Gastrocnemius medialis (tissue), 4 donors: ENCODE results near the gene FAM3D. TPM values are rescaled to one million over a fixed set of nuclear protein-coding genes. Genes with fewer than 3 reads are reported as not detected.

ENCODE experiments used
- ATAC-seq, 2 donors: fragments of 150-250 bp; one replicate each; pipeline ENCODE4 v1.9.1; 2016
- DNase-seq, 2 donors: peaks; one replicate each; pipeline ENCODE4 v3.0.0-alpha.2; 2019
- H3K27ac ChIP-seq, 4 donors: fragments of 200-600 bp; sonication (generic); 1 replicate in 1 of 4; 2 replicates in 3 of 4; pipeline ENCODE4 v1.5.1; 2016 to 2018; ENCODE audit warnings: mild to moderate bottlenecking in 2 of 4, moderate library complexity in 1 of 4
- H3K27me3 ChIP-seq, 3 donors: fragments of 200-600 bp; sonication (generic) in 2 of 3; 1 replicate in 1 of 3; 2 replicates in 2 of 3; pipeline versions ENCODE4 v1.5.1 to v1.6.0; 2016 to 2019; ENCODE audit warnings: mild to moderate bottlenecking in 1 of 3, moderate library complexity in 1 of 3
- H3K36me3 ChIP-seq, 2 donors: fragments of 200-600 bp; sonication (generic) in 1 of 2; one replicate each; pipeline ENCODE4 v1.5.1; 2017 to 2018
- H3K4me1 ChIP-seq, 2 donors: fragments of 200-600 bp; sonication (generic) in 1 of 2; one replicate each; pipeline ENCODE4 v1.5.1; 2016 to 2017; ENCODE audit warnings: mild to moderate bottlenecking in 2 of 2
- H3K4me3 ChIP-seq, 4 donors: fragments of 200-600 bp; sonication (generic) in 3 of 4; 1 replicate in 1 of 4; 2 replicates in 3 of 4; pipeline ENCODE4 v1.5.1; 2016 to 2019; ENCODE audit warnings: mild to moderate bottlenecking in 2 of 4
- H3K9me3 ChIP-seq, 3 donors: fragments of 200-600 bp; sonication (generic) in 2 of 3; 1 replicate in 1 of 3; 2 replicates in 2 of 3; pipeline ENCODE4 v1.5.1; 2016 to 2019
- CTCF ChIP-seq, 5 experiments: fragments of 450-650 bp in 3 of 5; fragments of 200-600 bp in 2 of 5; sonication (generic) in 2 of 5; IDR thresholded peaks in 4 of 5; conservative IDR thresholded peaks in 1 of 5; 1 replicate in 4 of 5; 2 replicates in 1 of 5; pipeline ENCODE4 v1.5.1; 2016 to 2019; ENCODE audit warnings: antibody characterized with exemption in 5 of 5, mild to moderate bottlenecking in 3 of 5, moderate library complexity in 3 of 5
- POLR2A ChIP-seq, 2 donors: fragments of 450-650 bp; IDR thresholded peaks; one replicate each; pipeline ENCODE4 v1.6.1; 2017; ENCODE audit warnings: antibody characterized with exemption in 2 of 2, mild to moderate bottlenecking in 2 of 2, moderate library complexity in 2 of 2
- in situ Hi-C, 4 donors: fragments of 200-750 bp; cut with MboI; loops; one replicate each; pipeline versions ENCODE4 v1.15.0 to v1.8.0; 2017; ENCODE audit warnings: low sequenced_read_pairs in 4 of 4
- intact Hi-C: fragments of 100-400 bp; cut with DNase I; formaldehyde crosslinking; loops from one replicate; pipeline ENCODE4 v1.15.1; 2023; ENCODE audit warnings: low total_unique reads
- total RNA-seq, 4 donors: library from RNA; depleted of rRNA; stranded (reverse); fragments of >200 nt; gene quantifications; one replicate each; pipeline versions ENCODE4 v1.1.0 to v1.2.3, GENCODE V29; 2016

The FAM3D gene
- total RNA-seq, 4 donors from 2014 or later: 0.83 TPM; not detected in 3

- Histone ChIP-seq H3K36me3 (no peaks in the 10 kb centered on the region), H3K4me1 (peaks cover 9% of the 10 kb centered on the region in 2 donors), H3K4me3 (no peak overlapping the region), H3K27ac (no peak overlapping the region), H3K27me3 (no peaks in the 10 kb centered on the region), H3K9me3 (no peaks in the 10 kb centered on the region)
- intact Hi-C loops: no loop called here
- ATAC-seq (no peak), DNase-seq (no peak)
- TF ChIP-seq POLR2A (IDR thresholded peaks at IDR 0.05): no peak
- no peak for TF ChIP-seq CTCF (IDR thresholded peaks at IDR 0.05 in 4 of 5, conservative IDR thresholded peaks at IDR 0.05 in 1 of 5)
- in situ Hi-C loops: loop anchor here in 1 of 4 donors (5.0 kb wide), 1 partner anchor 46 kb away; the partner anchor contains the start of gene FAM107A
Observed at GRCh38 chr3:58622892-58623291, 43.7 kb downstream of the FAM3D start.

- in situ Hi-C loops (loop anchor here in 1 of 4 donors (5.0 kb wide), 1 partner anchor 45 kb away; the partner anchor contains the start of gene FAM107A), intact Hi-C loops (no loop called here)
- Histone ChIP-seq H3K27ac (no peak overlapping the region), H3K9me3 (no peaks in the 10 kb centered on the region), H3K4me1 (peaks cover 8 to 9% of the 10 kb centered on the region in 2 donors), H3K36me3 (no peaks in the 10 kb centered on the region), H3K4me3 (no peak overlapping the region), H3K27me3 (no peaks in the 10 kb centered on the region)
- ATAC-seq (no peak), DNase-seq (no peak)
- TF ChIP-seq POLR2A (IDR thresholded peaks at IDR 0.05) (no peak), CTCF (IDR thresholded peaks at IDR 0.05 in 4 of 5, conservative IDR thresholded peaks at IDR 0.05 in 1 of 5) (no peak)
Observed at GRCh38 chr3:58622436-58622835, 44.1 kb downstream of the FAM3D start.

- H3K4me3 ChIP-seq: no peak overlapping the region
- H3K4me1 ChIP-seq: peaks cover 4 to 9% of the 10 kb centered on the region in 2 donors
- H3K9me3 ChIP-seq: no peaks in the 10 kb centered on the region
- no peaks in the 10 kb centered on the region for H3K36me3 ChIP-seq
- no peak for DNase-seq
- H3K27me3 ChIP-seq: no peaks in the 10 kb centered on the region
- TF ChIP-seq CTCF (IDR thresholded peaks at IDR 0.05 in 4 of 5, conservative IDR thresholded peaks at IDR 0.05 in 1 of 5) (no peak), POLR2A (IDR thresholded peaks at IDR 0.05) (no peak)
- intact Hi-C loops: no loop called here
- ATAC-seq: no peak
- H3K27ac ChIP-seq: no peak overlapping the region
- in situ Hi-C loops: loop anchor here in 1 of 4 donors (5.0 kb wide), 1 partner anchor 44 kb away; the partner anchor contains the start of gene FAM107A
Observed at GRCh38 chr3:58621086-58621830, 45.3 kb downstream of the FAM3D start.

GRCh38 chr3:58620421-58620820, 46.2 kb downstream of the FAM3D start:
- Histone ChIP-seq H3K36me3 (no peaks in the 10 kb centered on the region), H3K9me3 (no peaks in the 10 kb centered on the region), H3K27ac (no peak overlapping the region), H3K4me3 (no peak overlapping the region), H3K4me1 (peaks cover 4 to 9% of the 10 kb centered on the region in 2 donors), H3K27me3 (no peaks in the 10 kb centered on the region)
- ATAC-seq (peak in 1 of 2 donors; percentile 38), DNase-seq (no peak)
- in situ Hi-C loops (loop anchor here in 1 of 4 donors (5.0 kb wide), 1 partner anchor 43 kb away; the partner anchor contains the start of gene FAM107A), intact Hi-C loops (no loop called here)
- TF ChIP-seq POLR2A (IDR thresholded peaks at IDR 0.05): no peak
- no peak for TF ChIP-seq CTCF (IDR thresholded peaks at IDR 0.05 in 4 of 5, conservative IDR thresholded peaks at IDR 0.05 in 1 of 5)
